Esophagus muscularis mucosa (tissue), 3 donors: ENCODE measurements around the gene PHACTR1.

ENCODE experiments used
- EP300 ChIP-seq: sonication (generic); formaldehyde crosslinking; IDR thresholded peaks from one replicate; pipeline ENCODE4 v1.6.1; 2017; ENCODE audit warnings: antibody characterized with exemption
- TF ChIP-seq, protein P1 (sequence below), 3 experiments: fragments of 200-600 bp in 2 of 3; fragments of 450-650 bp in 1 of 3; sonication (generic) in 2 of 3; IDR thresholded peaks; one replicate each; pipeline ENCODE4 v1.5.1; 2017 to 2019; ENCODE audit warnings: antibody characterized with exemption in 3 of 3, mild to moderate bottlenecking in 2 of 3, moderate library complexity in 1 of 3

- TF ChIP-seq EP300: no peak
- TF ChIP-seq, protein P1, sequence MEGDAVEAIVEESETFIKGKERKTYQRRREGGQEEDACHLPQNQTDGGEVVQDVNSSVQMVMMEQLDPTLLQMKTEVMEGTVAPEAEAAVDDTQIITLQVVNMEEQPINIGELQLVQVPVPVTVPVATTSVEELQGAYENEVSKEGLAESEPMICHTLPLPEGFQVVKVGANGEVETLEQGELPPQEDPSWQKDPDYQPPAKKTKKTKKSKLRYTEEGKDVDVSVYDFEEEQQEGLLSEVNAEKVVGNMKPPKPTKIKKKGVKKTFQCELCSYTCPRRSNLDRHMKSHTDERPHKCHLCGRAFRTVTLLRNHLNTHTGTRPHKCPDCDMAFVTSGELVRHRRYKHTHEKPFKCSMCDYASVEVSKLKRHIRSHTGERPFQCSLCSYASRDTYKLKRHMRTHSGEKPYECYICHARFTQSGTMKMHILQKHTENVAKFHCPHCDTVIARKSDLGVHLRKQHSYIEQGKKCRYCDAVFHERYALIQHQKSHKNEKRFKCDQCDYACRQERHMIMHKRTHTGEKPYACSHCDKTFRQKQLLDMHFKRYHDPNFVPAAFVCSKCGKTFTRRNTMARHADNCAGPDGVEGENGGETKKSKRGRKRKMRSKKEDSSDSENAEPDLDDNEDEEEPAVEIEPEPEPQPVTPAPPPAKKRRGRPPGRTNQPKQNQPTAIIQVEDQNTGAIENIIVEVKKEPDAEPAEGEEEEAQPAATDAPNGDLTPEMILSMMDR (IDR thresholded peaks at IDR 0.05): no peak
These were observed 6.9 kb upstream of the PHACTR1 start for GRCh38 chr6:12709556-12710232.
